ENCODE results near the gene GYPC.

Gene GYPC

GRCh38 chr2:126668254-126668653, 12.3 kb downstream of the GYPC start:
- no peak overlapping the region for H3K4me3 ChIP-seq (ENCODE audit: low read length)
- no CpG with 5 or more reads among the region's 4 CpGs for WGBS (ENCODE audit: insufficient coverage, insufficient read length)

GRCh38 chr2:126669772-126670171, 13.8 kb downstream of the GYPC start:
- H3K27ac ChIP-seq (ENCODE audit: low read length): no peak overlapping the region
- no peaks in the 10 kb centered on the region for H3K4me1 ChIP-seq (ENCODE audit: control insufficient read depth, insufficient read depth, low read length)
- H3K9me3 ChIP-seq (ENCODE audit: control insufficient read depth, insufficient read depth, low read length): no peaks in the 10 kb centered on the region
- no peak for DNase-seq (ENCODE audit: low read depth, low spot score)
- no peaks in the 10 kb centered on the region for H3K27me3 ChIP-seq (ENCODE audit: control insufficient read depth, insufficient read depth, low read length)
- no CpG with 5 or more reads among the region's 6 CpGs for WGBS (ENCODE audit: insufficient coverage, insufficient read length)
- no peaks in the 10 kb centered on the region for H3K36me3 ChIP-seq (ENCODE audit: control insufficient read depth, insufficient read depth, low read length)
- H3K4me3 ChIP-seq (ENCODE audit: low read length): no peak overlapping the region

More at GRCh38 chr2:126668254-126668653, 12.3 kb downstream of the GYPC start:
- no peak for DNase-seq (ENCODE audit: low read depth, low spot score)
- Histone ChIP-seq H3K4me1 (ENCODE audit: control insufficient read depth, insufficient read depth, low read length) (no peaks in the 10 kb centered on the region), H3K36me3 (ENCODE audit: control insufficient read depth, insufficient read depth, low read length) (no peaks in the 10 kb centered on the region), H3K27ac (ENCODE audit: low read length) (no peak overlapping the region), H3K27me3 (ENCODE audit: control insufficient read depth, insufficient read depth, low read length) (no peaks in the 10 kb centered on the region), H3K9me3 (ENCODE audit: control insufficient read depth, insufficient read depth, low read length) (no peaks in the 10 kb centered on the region)

DNA sequence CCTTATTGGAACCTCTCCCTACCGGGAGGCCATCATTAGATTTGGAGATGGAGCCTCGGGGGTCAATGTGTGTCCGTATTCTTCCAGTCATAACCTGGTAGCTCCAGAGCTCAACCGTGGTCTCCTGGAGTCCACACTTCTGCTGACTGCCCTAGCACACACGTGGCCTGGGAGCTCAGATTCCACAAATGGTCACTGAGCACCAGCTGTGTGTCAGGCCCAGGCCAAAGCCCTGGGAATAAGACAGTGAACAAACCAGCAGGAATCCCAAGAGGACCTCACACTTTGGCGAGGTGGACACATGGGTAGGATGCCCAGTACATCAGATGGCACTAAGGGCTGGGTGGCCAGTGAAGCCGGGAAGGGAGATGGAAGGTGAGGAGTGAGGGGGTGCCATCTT, 15.5 kb downstream of the GYPC start:
- no peaks in the 10 kb centered on the region for H3K36me3 ChIP-seq (ENCODE audit: control insufficient read depth, insufficient read depth, low read length)
- no peak overlapping the region for H3K27ac ChIP-seq (ENCODE audit: low read length)
- H3K4me1 ChIP-seq (ENCODE audit: control insufficient read depth, insufficient read depth, low read length): no peaks in the 10 kb centered on the region
- H3K9me3 ChIP-seq (ENCODE audit: control insufficient read depth, insufficient read depth, low read length): no peaks in the 10 kb centered on the region
- H3K27me3 ChIP-seq (ENCODE audit: control insufficient read depth, insufficient read depth, low read length): no peaks in the 10 kb centered on the region
- H3K4me3 ChIP-seq (ENCODE audit: low read length): no peak overlapping the region
- no CpG with 5 or more reads among the region's 7 CpGs for WGBS (ENCODE audit: insufficient coverage, insufficient read length)
- no peak for DNase-seq (ENCODE audit: low read depth, low spot score)

DNA sequence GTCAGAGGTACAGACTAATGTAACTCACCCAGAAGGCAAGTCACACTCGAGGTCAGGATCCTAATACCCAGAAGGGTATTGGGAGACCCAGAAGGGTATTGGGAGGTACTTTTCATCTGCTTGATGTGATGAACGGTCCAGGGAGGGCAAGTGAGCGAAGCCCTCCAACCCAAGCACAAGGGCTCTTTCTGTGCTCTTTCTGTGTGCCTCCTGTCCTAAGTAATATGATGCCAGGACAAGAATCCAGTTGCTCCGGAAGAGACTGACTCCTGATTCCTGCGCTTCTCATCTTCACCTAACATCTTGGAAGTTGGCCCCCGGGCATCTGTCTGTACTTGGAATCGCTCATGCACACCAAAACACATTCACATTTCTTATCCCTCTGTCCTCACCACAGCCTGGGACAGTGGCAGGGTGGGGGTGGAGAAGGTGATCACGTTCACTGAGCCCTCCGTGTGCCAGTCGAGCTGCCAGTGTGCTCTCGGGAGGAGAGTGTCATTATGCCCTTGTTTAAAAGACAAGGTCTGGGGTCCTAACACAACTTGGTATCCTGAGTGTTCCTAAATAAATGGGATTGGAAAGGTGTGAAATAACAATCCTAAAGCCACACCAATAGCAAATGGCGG, 17.1 kb downstream of the GYPC start:
- Histone ChIP-seq H3K4me1 (ENCODE audit: control insufficient read depth, insufficient read depth, low read length) (no peaks in the 10 kb centered on the region), H3K36me3 (ENCODE audit: control insufficient read depth, insufficient read depth, low read length) (no peaks in the 10 kb centered on the region), H3K27ac (ENCODE audit: low read length) (no peak overlapping the region), H3K9me3 (ENCODE audit: control insufficient read depth, insufficient read depth, low read length) (no peaks in the 10 kb centered on the region), H3K4me3 (ENCODE audit: low read length) (no peak overlapping the region), H3K27me3 (ENCODE audit: control insufficient read depth, insufficient read depth, low read length) (no peaks in the 10 kb centered on the region)
- DNase-seq (ENCODE audit: low read depth, low spot score): no peak
- WGBS (ENCODE audit: insufficient coverage, insufficient read length): no CpG with 5 or more reads among the region's 12 CpGs

DNA sequence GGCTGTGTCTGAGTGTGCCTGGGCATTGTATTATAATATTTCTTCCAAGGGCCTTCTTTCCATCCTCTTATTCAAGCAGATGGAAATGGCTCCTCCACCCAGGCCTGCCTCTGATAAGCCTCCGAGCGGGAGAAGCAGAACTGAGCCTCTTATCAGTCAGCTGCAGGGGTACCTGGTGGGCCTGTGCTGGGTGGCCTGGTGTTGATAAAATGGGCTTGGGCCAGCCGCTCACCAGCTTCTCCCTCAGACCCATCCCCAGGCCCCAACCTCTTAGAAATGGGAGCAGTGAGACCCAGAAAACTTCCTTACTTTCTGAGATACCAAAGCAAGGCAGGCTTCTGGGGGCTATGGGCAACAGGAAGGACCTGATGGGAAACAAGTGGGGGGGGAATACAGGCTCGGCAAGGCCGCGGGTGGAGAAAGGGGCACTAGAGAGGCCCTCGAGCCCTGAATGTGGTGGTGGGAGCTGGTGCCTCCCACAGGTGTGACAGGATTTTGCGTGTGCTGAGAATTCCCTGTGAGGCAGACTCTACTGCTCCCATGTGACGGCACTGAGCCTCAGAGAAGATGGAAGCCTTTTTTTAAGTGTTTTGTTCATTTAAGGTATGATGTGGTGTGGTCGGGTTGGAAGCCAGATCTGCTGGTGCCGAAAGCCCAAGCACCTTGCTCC, 18.3 kb downstream of the GYPC start:
- H3K36me3 ChIP-seq (ENCODE audit: control insufficient read depth, insufficient read depth, low read length): no peaks in the 10 kb centered on the region
- no peaks in the 10 kb centered on the region for H3K4me1 ChIP-seq (ENCODE audit: control insufficient read depth, insufficient read depth, low read length)
- no peak for DNase-seq (ENCODE audit: low read depth, low spot score)
- no peaks in the 10 kb centered on the region for H3K9me3 ChIP-seq (ENCODE audit: control insufficient read depth, insufficient read depth, low read length)
- WGBS (ENCODE audit: insufficient coverage, insufficient read length): no CpG with 5 or more reads among the region's 11 CpGs
- H3K4me3 ChIP-seq (ENCODE audit: low read length): no peak overlapping the region
- H3K27ac ChIP-seq (ENCODE audit: low read length): no peak overlapping the region
- no peaks in the 10 kb centered on the region for H3K27me3 ChIP-seq (ENCODE audit: control insufficient read depth, insufficient read depth, low read length)

GRCh38 chr2:126675637-126676036, 19.7 kb downstream of the GYPC start:
- Histone ChIP-seq H3K4me3 (ENCODE audit: low read length) (no peak overlapping the region), H3K9me3 (ENCODE audit: control insufficient read depth, insufficient read depth, low read length) (no peaks in the 10 kb centered on the region), H3K36me3 (ENCODE audit: control insufficient read depth, insufficient read depth, low read length) (no peaks in the 10 kb centered on the region), H3K4me1 (ENCODE audit: control insufficient read depth, insufficient read depth, low read length) (no peaks in the 10 kb centered on the region), H3K27me3 (ENCODE audit: control insufficient read depth, insufficient read depth, low read length) (no peaks in the 10 kb centered on the region), H3K27ac (ENCODE audit: low read length) (no peak overlapping the region)
- no peak for DNase-seq (ENCODE audit: low read depth, low spot score)
- WGBS (ENCODE audit: insufficient coverage, insufficient read length): no CpG with 5 or more reads among the region's 5 CpGs

DNA sequence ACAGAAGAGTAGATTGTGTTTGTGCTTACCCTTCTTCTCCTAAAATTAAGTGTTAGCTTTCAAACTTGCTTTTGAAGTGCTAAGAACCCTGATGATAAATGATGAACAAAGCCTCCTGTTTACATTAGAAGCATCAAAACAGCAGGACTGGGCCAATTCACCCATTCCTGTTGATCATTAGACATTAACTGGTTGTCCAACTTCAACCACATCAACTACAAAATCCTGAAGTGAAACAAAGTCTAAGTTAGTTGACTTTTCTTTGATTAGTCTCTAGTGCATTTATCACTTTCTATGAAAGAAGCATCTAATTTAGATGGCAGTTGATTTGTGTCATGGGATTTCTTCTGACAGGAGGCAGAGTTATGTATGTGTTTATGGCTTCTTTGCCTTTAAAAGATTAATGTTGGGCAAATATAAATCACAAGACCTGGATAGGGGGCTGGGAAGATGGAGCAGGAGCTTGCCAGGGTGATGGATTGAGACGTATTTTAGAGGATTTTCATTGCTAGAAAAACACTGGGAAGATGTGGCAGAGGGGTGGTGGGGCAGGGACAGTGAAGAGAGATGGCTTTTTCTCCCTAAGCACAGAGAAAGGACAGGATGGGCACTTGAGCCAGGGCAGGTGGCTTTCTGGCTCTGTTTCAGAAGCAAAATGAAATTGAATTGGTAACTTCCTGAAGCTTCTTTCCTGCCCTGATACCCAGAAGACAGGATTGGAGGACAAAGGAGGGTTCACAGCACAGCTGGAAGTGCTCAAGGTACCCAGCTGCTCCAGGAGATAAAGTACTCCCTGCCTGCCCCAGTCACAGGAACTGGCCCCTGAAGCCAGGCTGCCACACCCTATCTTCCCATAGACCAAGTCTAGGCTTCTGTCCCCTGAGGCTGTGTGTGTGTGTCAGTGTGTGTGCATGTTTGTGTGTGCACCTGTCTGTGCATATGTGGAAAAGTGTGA, 20.5 kb downstream of the GYPC start:
- H3K4me1 ChIP-seq (ENCODE audit: control insufficient read depth, insufficient read depth, low read length): no peaks in the 10 kb centered on the region; the same call in 1 of the 2 replicates
- H3K4me3 ChIP-seq (ENCODE audit: low read length): no peak overlapping the region
- no peaks in the 10 kb centered on the region for H3K9me3 ChIP-seq (ENCODE audit: control insufficient read depth, insufficient read depth, low read length)
- no CpG with 5 or more reads among the region's 1 CpG for WGBS (ENCODE audit: insufficient coverage, insufficient read length)
- H3K36me3 ChIP-seq (ENCODE audit: control insufficient read depth, insufficient read depth, low read length): no peaks in the 10 kb centered on the region
- H3K27me3 ChIP-seq (ENCODE audit: control insufficient read depth, insufficient read depth, low read length): no peaks in the 10 kb centered on the region
- H3K27ac ChIP-seq (ENCODE audit: low read length): no peak overlapping the region
- no peak for DNase-seq (ENCODE audit: low read depth, low spot score)

DNA sequence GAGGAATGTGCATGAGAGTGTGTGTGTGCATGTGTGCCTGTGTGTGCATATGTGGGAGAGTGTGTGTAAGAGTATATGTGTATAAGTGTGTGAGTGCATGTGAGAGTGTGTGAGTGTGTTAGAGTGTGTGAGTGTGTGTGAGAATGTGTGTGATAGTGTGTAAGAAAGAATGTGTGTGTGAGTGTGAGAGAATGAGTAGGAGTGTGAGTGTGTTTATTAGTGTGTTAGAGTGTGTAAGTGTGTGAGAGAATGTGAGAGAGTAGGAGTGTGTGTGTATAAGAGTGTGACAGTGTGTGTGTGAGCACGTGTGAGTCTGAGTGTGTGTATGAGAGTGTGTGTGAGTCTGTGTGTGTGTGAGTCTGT, 21.2 kb downstream of the GYPC start:
- Histone ChIP-seq H3K27me3 (ENCODE audit: control insufficient read depth, insufficient read depth, low read length) (no peaks in the 10 kb centered on the region), H3K4me1 (ENCODE audit: control insufficient read depth, insufficient read depth, low read length) (no peaks in the 10 kb centered on the region; the same call in 1 of the 2 replicates), H3K9me3 (ENCODE audit: control insufficient read depth, insufficient read depth, low read length) (no peaks in the 10 kb centered on the region), H3K36me3 (ENCODE audit: control insufficient read depth, insufficient read depth, low read length) (no peaks in the 10 kb centered on the region), H3K27ac (ENCODE audit: low read length) (no peak overlapping the region), H3K4me3 (ENCODE audit: low read length) (no peak overlapping the region)
- WGBS (ENCODE audit: insufficient coverage, insufficient read length): 100% methylated on average over 1 of the region's 1 CpG
- DNase-seq (ENCODE audit: low read depth, low spot score): no peak

GRCh38 chr2:126678269-126679065, 22.5 kb downstream of the GYPC start:
- Histone ChIP-seq H3K27me3 (ENCODE audit: control insufficient read depth, insufficient read depth, low read length) (no peaks in the 10 kb centered on the region), H3K36me3 (ENCODE audit: control insufficient read depth, insufficient read depth, low read length) (no peaks in the 10 kb centered on the region), H3K4me1 (ENCODE audit: control insufficient read depth, insufficient read depth, low read length) (no peaks in the 10 kb centered on the region; the same call in 1 of the 2 replicates), H3K4me3 (ENCODE audit: low read length) (no peak overlapping the region), H3K27ac (ENCODE audit: low read length) (no peak overlapping the region), H3K9me3 (ENCODE audit: control insufficient read depth, insufficient read depth, low read length) (no peaks in the 10 kb centered on the region)
- no CpG with 5 or more reads among the region's 13 CpGs for WGBS (ENCODE audit: insufficient coverage, insufficient read length)
- DNase-seq (ENCODE audit: low read depth, low spot score): no peak

Data from iPS DF 6.9 (cell line).